HL-60 (cell line): ENCODE results near the gene PTK7.

ENCODE experiments used
- DNase-seq, 2 experiments: peaks; one replicate each; pipeline ENCODE4 v3.0.0-alpha.2; 2010 to 2020; ENCODE audit warnings: low read depth in 1 of 2, low spot score in 1 of 2
- H3K27ac ChIP-seq: fragments of 250-450 bp; sonication (Bioruptor Pico); replicated peaks from 2 replicates; pipeline ENCODE4 v1.5.1; 2020; ENCODE audit warnings: mild to moderate bottlenecking, moderate library complexity
- H3K27me3 ChIP-seq: fragments of 250-450 bp; sonication (Bioruptor Pico); 2 replicates; pipeline ENCODE4 v1.5.1; 2021; ENCODE audit warnings: mild to moderate bottlenecking, moderate library complexity; ENCODE audit not compliant: insufficient read depth, poor library complexity, severe bottlenecking
- H3K4me3 ChIP-seq: replicated peaks from 2 replicates; pipeline ENCODE4 v1.5.1; 2011; ENCODE audit warnings: mild to moderate bottlenecking, control low read depth, low read length; ENCODE audit not compliant: insufficient read depth
- GABPA ChIP-seq: IDR thresholded peaks from 2 replicates; pipeline ENCODE4 v1.6.1; 2012; ENCODE audit warnings: low read depth
- POLR2AphosphoS5 ChIP-seq: IDR thresholded peaks from 2 replicates; pipeline ENCODE4 v1.6.1; 2012; ENCODE audit warnings: low read depth
- SPI1 ChIP-seq: IDR thresholded peaks from 2 replicates; pipeline ENCODE4 v1.6.1; 2012; ENCODE audit warnings: low read depth, mild to moderate bottlenecking, borderline replicate concordance
- TF ChIP-seq, protein P1 (sequence below): IDR thresholded peaks from 2 replicates; pipeline ENCODE4 v1.6.1; 2012; ENCODE audit warnings: low read depth; ENCODE audit not compliant: insufficient replicate concordance
- TF ChIP-seq, protein P2 (sequence below): IDR thresholded peaks from one replicate; pipeline ENCODE4 v1.5.1; 2011; ENCODE audit warnings: low read length, control low read depth, inconsistent platforms; ENCODE audit not compliant: insufficient read depth

The PTK7 gene

DNA sequence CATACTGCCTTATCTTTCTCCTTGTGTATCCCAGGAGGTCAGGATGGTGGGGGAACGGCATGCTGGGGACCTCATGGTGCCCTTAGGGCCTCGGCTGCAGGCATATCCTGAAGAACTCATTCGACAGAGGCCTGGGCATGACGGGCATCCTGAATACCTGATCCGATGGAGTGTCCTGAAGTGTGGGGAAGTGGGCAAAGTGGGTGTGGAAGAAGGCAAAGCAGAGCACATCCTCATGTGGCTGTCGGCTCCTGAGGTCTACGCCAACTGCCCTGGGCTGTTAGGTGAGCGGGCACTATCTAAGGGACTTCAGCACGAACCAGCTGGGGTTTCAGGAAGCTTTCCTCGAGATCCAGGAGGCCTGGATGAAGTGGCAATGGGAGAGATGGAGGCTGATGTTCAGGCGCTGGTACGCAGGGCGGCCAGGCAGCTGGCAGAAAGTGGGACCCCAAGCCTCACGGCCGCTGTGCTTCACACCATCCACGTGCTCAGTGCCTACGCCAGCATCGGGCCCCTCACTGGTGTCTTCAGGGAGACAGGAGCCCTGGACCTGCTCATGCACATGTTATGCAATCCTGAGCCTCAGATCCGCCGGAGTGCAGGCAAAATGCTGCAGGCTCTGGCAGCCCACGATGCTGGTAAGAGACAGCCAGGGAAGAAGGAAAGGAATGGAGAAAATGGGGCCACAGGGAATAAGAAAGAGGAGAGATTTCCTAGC is 108.3 kb downstream of the PTK7 start:
- Histone ChIP-seq H3K4me3 (no peak overlapping the region), H3K27ac (no peak overlapping the region), H3K27me3 (no peaks in the 10 kb centered on the region)
- DNase-seq = no peak
- no peak for TF ChIP-seq POLR2AphosphoS5
- TF ChIP-seq GABPA = no peak
- TF ChIP-seq, protein P1, sequence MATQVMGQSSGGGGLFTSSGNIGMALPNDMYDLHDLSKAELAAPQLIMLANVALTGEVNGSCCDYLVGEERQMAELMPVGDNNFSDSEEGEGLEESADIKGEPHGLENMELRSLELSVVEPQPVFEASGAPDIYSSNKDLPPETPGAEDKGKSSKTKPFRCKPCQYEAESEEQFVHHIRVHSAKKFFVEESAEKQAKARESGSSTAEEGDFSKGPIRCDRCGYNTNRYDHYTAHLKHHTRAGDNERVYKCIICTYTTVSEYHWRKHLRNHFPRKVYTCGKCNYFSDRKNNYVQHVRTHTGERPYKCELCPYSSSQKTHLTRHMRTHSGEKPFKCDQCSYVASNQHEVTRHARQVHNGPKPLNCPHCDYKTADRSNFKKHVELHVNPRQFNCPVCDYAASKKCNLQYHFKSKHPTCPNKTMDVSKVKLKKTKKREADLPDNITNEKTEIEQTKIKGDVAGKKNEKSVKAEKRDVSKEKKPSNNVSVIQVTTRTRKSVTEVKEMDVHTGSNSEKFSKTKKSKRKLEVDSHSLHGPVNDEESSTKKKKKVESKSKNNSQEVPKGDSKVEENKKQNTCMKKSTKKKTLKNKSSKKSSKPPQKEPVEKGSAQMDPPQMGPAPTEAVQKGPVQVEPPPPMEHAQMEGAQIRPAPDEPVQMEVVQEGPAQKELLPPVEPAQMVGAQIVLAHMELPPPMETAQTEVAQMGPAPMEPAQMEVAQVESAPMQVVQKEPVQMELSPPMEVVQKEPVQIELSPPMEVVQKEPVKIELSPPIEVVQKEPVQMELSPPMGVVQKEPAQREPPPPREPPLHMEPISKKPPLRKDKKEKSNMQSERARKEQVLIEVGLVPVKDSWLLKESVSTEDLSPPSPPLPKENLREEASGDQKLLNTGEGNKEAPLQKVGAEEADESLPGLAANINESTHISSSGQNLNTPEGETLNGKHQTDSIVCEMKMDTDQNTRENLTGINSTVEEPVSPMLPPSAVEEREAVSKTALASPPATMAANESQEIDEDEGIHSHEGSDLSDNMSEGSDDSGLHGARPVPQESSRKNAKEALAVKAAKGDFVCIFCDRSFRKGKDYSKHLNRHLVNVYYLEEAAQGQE = no peak

DNA sequence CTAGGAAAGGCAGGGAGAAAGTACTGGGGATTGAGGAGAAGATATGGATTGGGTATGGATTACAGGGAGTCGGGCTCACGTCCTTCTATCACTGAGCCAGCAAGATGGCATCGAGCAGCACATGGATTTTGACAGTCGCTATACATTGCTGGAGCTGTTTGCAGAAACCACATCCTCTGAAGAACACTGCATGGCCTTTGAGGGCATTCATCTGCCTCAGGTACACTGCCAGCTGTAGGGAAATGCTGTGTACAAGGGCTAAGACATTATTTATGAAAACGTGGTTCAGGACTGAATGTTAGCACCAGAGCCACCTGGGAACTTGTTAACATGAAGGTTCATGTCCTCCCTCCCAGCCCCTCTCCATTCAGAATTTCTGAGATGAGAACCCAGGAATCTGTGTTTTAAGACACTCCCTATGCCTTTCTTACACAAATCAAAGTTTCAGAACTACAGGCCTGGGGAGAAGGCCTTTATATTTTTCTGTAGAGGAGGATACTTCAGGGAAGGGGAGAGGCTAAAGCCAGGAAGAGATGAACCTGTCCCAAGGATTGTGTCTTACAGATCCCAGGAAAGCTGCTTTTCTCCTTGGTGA is 109.4 kb downstream of the PTK7 start:
- no peak overlapping the region for H3K27ac ChIP-seq

DNA sequence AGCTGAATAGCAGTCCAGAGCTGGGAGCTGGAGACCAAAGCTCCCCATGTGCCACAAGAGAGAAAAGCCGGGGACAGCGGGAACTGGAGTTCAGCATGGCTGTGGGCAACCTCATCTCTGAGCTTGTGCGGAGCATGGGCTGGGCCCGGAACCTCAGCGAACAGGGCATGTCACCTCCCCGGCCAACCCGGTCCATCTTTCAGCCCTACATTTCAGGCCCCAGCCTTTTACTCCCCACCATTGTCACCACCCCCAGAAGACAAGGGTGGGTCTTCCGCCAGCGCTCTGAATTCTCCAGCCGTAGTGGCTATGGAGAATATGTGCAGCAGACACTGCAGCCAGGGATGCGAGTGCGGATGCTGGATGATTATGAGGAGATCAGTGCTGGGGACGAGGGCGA is 109.9 kb downstream of the PTK7 start:
- no peak overlapping the region for H3K27ac ChIP-seq

More for the DNA sequence above, 109.4 kb downstream of the PTK7 start:
- H3K4me3 ChIP-seq = no peak overlapping the region
- no peak for DNase-seq
- no peak for TF ChIP-seq GABPA
- H3K27me3 ChIP-seq = no peaks in the 10 kb centered on the region

DNA sequence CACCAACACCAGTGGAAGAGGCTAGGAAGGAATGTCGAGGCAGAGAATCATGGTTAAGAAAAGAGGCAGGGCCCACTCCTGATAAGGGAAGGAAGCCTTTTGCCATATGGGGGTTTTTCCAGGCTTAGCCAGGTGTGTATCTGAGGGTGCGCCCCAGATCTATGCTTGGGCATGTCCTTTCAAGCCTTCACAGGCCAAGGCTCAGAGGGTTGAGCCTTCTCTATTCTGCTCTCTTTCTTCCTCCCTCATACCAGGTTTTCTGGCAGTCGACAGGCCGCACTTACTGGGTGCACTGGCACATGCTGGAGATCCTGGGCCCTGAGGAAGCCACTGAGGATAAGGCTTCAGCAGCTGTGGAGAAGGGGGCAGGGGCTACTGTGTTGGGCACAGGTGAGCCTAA is 110.6 kb downstream of the PTK7 start:
- TF ChIP-seq, protein P1 = no peak
- TF ChIP-seq SPI1 (no peak), GABPA (no peak), POLR2AphosphoS5 (no peak)
- TF ChIP-seq, protein P2, sequence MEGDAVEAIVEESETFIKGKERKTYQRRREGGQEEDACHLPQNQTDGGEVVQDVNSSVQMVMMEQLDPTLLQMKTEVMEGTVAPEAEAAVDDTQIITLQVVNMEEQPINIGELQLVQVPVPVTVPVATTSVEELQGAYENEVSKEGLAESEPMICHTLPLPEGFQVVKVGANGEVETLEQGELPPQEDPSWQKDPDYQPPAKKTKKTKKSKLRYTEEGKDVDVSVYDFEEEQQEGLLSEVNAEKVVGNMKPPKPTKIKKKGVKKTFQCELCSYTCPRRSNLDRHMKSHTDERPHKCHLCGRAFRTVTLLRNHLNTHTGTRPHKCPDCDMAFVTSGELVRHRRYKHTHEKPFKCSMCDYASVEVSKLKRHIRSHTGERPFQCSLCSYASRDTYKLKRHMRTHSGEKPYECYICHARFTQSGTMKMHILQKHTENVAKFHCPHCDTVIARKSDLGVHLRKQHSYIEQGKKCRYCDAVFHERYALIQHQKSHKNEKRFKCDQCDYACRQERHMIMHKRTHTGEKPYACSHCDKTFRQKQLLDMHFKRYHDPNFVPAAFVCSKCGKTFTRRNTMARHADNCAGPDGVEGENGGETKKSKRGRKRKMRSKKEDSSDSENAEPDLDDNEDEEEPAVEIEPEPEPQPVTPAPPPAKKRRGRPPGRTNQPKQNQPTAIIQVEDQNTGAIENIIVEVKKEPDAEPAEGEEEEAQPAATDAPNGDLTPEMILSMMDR = no peak
- Histone ChIP-seq H3K4me3 (no peak overlapping the region), H3K27me3 (no peaks in the 10 kb centered on the region), H3K27ac (no peak overlapping the region)
- no peak for DNase-seq

More for the DNA sequence above, 109.9 kb downstream of the PTK7 start:
- Histone ChIP-seq H3K4me3 (no peak overlapping the region), H3K27me3 (no peaks in the 10 kb centered on the region)
- DNase-seq = no peak
- no peak for TF ChIP-seq SPI1
- no peak for TF ChIP-seq POLR2AphosphoS5
- TF ChIP-seq, protein P2 = no peak
- TF ChIP-seq GABPA = no peak
- TF ChIP-seq, protein P1 = no peak
